H1 (cell line): ENCODE data around the gene ADGRL4. TPM values are rescaled to one million over a fixed set of nuclear protein-coding genes. Genes with fewer than 3 reads are reported as not detected.

Experiments
- CTCF ChIA-PET: fragments of 300-600 bp; sonication (Branson Sonifier 250); formaldehyde crosslinking; loops from one replicate; lab custom pipeline; 2021; ENCODE audit not compliant: partially characterized antibody; lab: Charles Lee
- POLR2A ChIA-PET: fragments of 300-600 bp; sonication (Branson Sonifier 250); formaldehyde crosslinking; loops from one replicate; lab custom pipeline; 2021; ENCODE audit warnings: inconsistent platforms; ENCODE audit not compliant: partially characterized antibody; lab: Charles Lee
- DNase-seq, 2 experiments: peaks; one replicate each; pipeline versions ENCODE4 v3.0.0 to v3.0.0-alpha.2; 2010 to 2022; ENCODE audit warnings: low spot score in 2 of 2, low read depth in 1 of 2, mixed read lengths in 1 of 2
- FAIRE-seq: peaks from 2 replicates; lab custom pipeline; 2011; peaks lifted over from hg19 to GRCh38; lab: Jason Lieb, UNC
- H2AFZ ChIP-seq: 2 replicates; pipeline ENCODE4 v1.8.1; 2012; ENCODE audit warnings: low read length, inconsistent platforms
- H2AK5ac ChIP-seq: 2 replicates; pipeline ENCODE4 v1.6.1; 2013; ENCODE audit warnings: low read depth, low read length
- H2BK120ac ChIP-seq: replicated peaks from 2 replicates; pipeline ENCODE3; 2013; ENCODE audit warnings: low read depth, low read length, inconsistent platforms
- H2BK12ac ChIP-seq: 2 replicates; pipeline ENCODE4 v1.6.1; 2013; ENCODE audit warnings: low read depth, low read length
- H2BK15ac ChIP-seq: 2 replicates; pipeline ENCODE4 v1.6.1; 2013; ENCODE audit warnings: low read length
- H2BK20ac ChIP-seq: 2 replicates; pipeline ENCODE4 v1.6.1; 2013; ENCODE audit warnings: low read length
- H2BK5ac ChIP-seq: 2 replicates; pipeline ENCODE4 v1.6.1; 2013; ENCODE audit warnings: low read depth, low read length
- H3K14ac ChIP-seq: 2 replicates; pipeline ENCODE4 v1.6.1; 2013; ENCODE audit warnings: inconsistent platforms; ENCODE audit not compliant: insufficient read length
- H3K18ac ChIP-seq: 2 replicates; pipeline ENCODE4 v1.6.1; 2013; ENCODE audit warnings: low read length; ENCODE audit errors: extremely low read depth
- H3K23ac ChIP-seq: 2 replicates; pipeline ENCODE4 v1.6.1; 2013; ENCODE audit warnings: inconsistent platforms; ENCODE audit not compliant: insufficient read length
- H3K23me2 ChIP-seq: 2 replicates; pipeline ENCODE4 v1.6.1; 2013; ENCODE audit warnings: low read depth, low read length
- H3K27ac ChIP-seq: 2 replicates; pipeline ENCODE4 v1.6.1; 2011; ENCODE audit warnings: low read depth, low read length, inconsistent platforms
- H3K27me3 ChIP-seq, 4 experiments: replicated peaks in 1 of 4; 1 replicate in 1 of 4; 2 replicates in 3 of 4; pipeline versions ENCODE4 v1.6.1 to v1.8.1; 2011 to 2013; ENCODE audit warnings: low read length in 3 of 4, mild to moderate bottlenecking in 3 of 4, inconsistent platforms in 2 of 4, mixed read lengths in 2 of 4, moderate library complexity in 1 of 4; ENCODE audit not compliant: control insufficient read depth in 3 of 4, insufficient read depth in 3 of 4; ENCODE audit errors: extremely low read depth in 1 of 4
- H3K36me3 ChIP-seq, 4 experiments: 2 replicates each; pipeline versions ENCODE4 v1.6.1 to v1.8.1; 2011 to 2013; ENCODE audit warnings: mild to moderate bottlenecking in 4 of 4, low read length in 3 of 4, moderate library complexity in 2 of 4, control low read depth in 1 of 4, inconsistent platforms in 1 of 4; ENCODE audit not compliant: insufficient read depth in 4 of 4, control insufficient read depth in 2 of 4
- H3K4ac ChIP-seq: replicated peaks from 2 replicates; pipeline ENCODE3; 2013; ENCODE audit warnings: low read length, low read depth, mixed read lengths, inconsistent platforms; ENCODE audit not compliant: insufficient read length
- H3K4me1 ChIP-seq, 4 experiments: replicated peaks in 1 of 4; 1 replicate in 1 of 4; 2 replicates in 3 of 4; pipeline versions ENCODE4 v1.6.1 to v1.8.1; 2011 to 2013; ENCODE audit warnings: low read length in 3 of 4, inconsistent platforms in 2 of 4, mixed read lengths in 1 of 4; ENCODE audit not compliant: insufficient read depth in 4 of 4, control insufficient read depth in 3 of 4
- H3K4me2 ChIP-seq, 2 experiments: 2 replicates each; pipeline versions ENCODE4 v1.6.1 to v1.8.1; 2011 to 2013; ENCODE audit warnings: low read depth in 2 of 2, low read length in 2 of 2, control low read depth in 1 of 2, inconsistent platforms in 1 of 2, mild to moderate bottlenecking in 1 of 2; ENCODE audit not compliant: insufficient read depth in 1 of 2
- H3K4me3 ChIP-seq, 4 experiments: fragments of 200-600, 300-600 bp in 1 of 4; sonication (generic), shearing (Covaris generic), sonication (Bioruptor Twin) in 1 of 4; 2 replicates each; pipeline versions ENCODE4 v1.5.1 to v1.8.1; 2011 to 2016; ENCODE audit warnings: low read length in 4 of 4, low read depth in 3 of 4, control low read depth in 2 of 4, inconsistent platforms in 2 of 4, mild to moderate bottlenecking in 2 of 4, mixed read lengths in 1 of 4, moderate library complexity in 1 of 4; ENCODE audit not compliant: insufficient read depth in 2 of 4; ENCODE audit errors: extremely low read depth in 1 of 4
- H3K56ac ChIP-seq: replicated peaks from 2 replicates; pipeline ENCODE3; 2013; ENCODE audit warnings: low read depth, mild to moderate bottlenecking, mixed read lengths, low read length, inconsistent platforms; ENCODE audit not compliant: insufficient read length
- H3K79me1 ChIP-seq: 2 replicates; pipeline ENCODE4 v1.6.1; 2013; ENCODE audit warnings: low read depth, low read length, control low read depth
- H3K79me2 ChIP-seq, 2 experiments: 2 replicates each; pipeline versions ENCODE4 v1.6.1 to v1.8.1; 2012 to 2013; ENCODE audit warnings: low read length in 2 of 2, mild to moderate bottlenecking in 2 of 2, inconsistent platforms in 1 of 2; ENCODE audit not compliant: insufficient read depth in 2 of 2, control insufficient read depth in 1 of 2
- H3K9ac ChIP-seq, 4 experiments: replicated peaks in 1 of 4; 1 replicate in 1 of 4; 2 replicates in 3 of 4; pipeline versions ENCODE4 v1.6.1 to v1.8.1; 2011 to 2013; ENCODE audit warnings: low read depth in 3 of 4, low read length in 3 of 4, control low read depth in 2 of 4, mild to moderate bottlenecking in 2 of 4, moderate library complexity in 2 of 4, inconsistent platforms in 1 of 4; ENCODE audit errors: extremely low read depth in 1 of 4
- H3K9me3 ChIP-seq, 2 experiments: 2 replicates each; pipeline versions ENCODE4 v1.6.1 to v1.8.1; 2012 to 2013; ENCODE audit warnings: mild to moderate bottlenecking in 2 of 2, moderate library complexity in 2 of 2, control low read depth in 1 of 2, inconsistent platforms in 1 of 2, low read depth in 1 of 2, low read length in 1 of 2, mixed read lengths in 1 of 2; ENCODE audit not compliant: insufficient read depth in 2 of 2
- H4K20me1 ChIP-seq, 2 experiments: replicated peaks in 1 of 2; 2 replicates each; pipeline versions ENCODE3 to v1.8.1; 2011 to 2013; ENCODE audit warnings: inconsistent platforms in 2 of 2, low read length in 2 of 2, mild to moderate bottlenecking in 1 of 2; ENCODE audit not compliant: insufficient read depth in 2 of 2, control insufficient read depth in 1 of 2
- H4K5ac ChIP-seq: 2 replicates; pipeline ENCODE4 v1.6.1; 2013; ENCODE audit warnings: low read length, low read depth, mixed read lengths, inconsistent platforms; ENCODE audit not compliant: insufficient read length
- H4K8ac ChIP-seq: 2 replicates; pipeline ENCODE4 v1.8.0; 2013; ENCODE audit warnings: mild to moderate bottlenecking, moderate library complexity, low read length, inconsistent platforms; ENCODE audit not compliant: insufficient read depth; ENCODE audit errors: extremely low read depth
- H4K91ac ChIP-seq: replicated peaks from 2 replicates; pipeline ENCODE3; 2013; ENCODE audit warnings: low read length, mixed read lengths, inconsistent platforms; ENCODE audit not compliant: insufficient read length
- MAFK ChIP-seq: IDR thresholded peaks from 2 replicates; pipeline ENCODE4 v1.6.1; 2012; ENCODE audit warnings: low read depth, mild to moderate bottlenecking, improper control_type of control experiment, low read length
- POLR2AphosphoS5 ChIP-seq: IDR thresholded peaks from 2 replicates; pipeline ENCODE4 v1.6.1; 2011; ENCODE audit warnings: low read depth, low read length
- RAD21 ChIP-seq, 2 experiments: IDR thresholded peaks in 1 of 2; conservative IDR thresholded peaks in 1 of 2; 2 replicates each; pipeline ENCODE4 v1.6.1; 2011; ENCODE audit warnings: low read depth in 2 of 2, low read length in 2 of 2, improper control_type of control experiment in 1 of 2, inconsistent platforms in 1 of 2, mild to moderate bottlenecking in 1 of 2, moderate library complexity in 1 of 2
- RNF2 ChIP-seq: fragments of 200-900, 300-1000 bp; sonication (generic); IDR thresholded peaks from 2 replicates; pipeline ENCODE4 v1.7.1; 2016; ENCODE audit warnings: borderline replicate concordance, low read depth, mild to moderate bottlenecking, antibody characterized with exemption, low read length; ENCODE audit not compliant: poor library complexity, severe bottlenecking; ENCODE audit errors: missing control alignments
- SRF ChIP-seq: IDR thresholded peaks from 2 replicates; pipeline ENCODE4 v1.6.1; 2011; ENCODE audit warnings: mild to moderate bottlenecking, low read depth, low read length, moderate library complexity
- WGBS, 2 experiments: shearing (Covaris generic) in 1 of 2; methylation state at CpG; one replicate each; pipeline versions ENCODE4 v1.1.6 to v1.1.7; 2013 to 2015; ENCODE audit warnings: low lambda C conversion rate in 2 of 2, mixed read lengths in 2 of 2, inconsistent platforms in 1 of 2, low coverage in 1 of 2, missing lambda C conversion rate in 1 of 2; ENCODE audit not compliant: insufficient replicate concordance in 2 of 2, insufficient coverage in 1 of 2, insufficient read length in 1 of 2; ENCODE audit errors: extremely low coverage in 1 of 2, missing lambda C conversion rate in 1 of 2; 5-methylcytosine and 5-hydroxymethylcytosine counted together
- polyA plus RNA-seq, 7 experiments: library from polyadenylated mRNA; depleted of rRNA in 3 of 7; stranded (reverse) in 5 of 7; unstranded in 2 of 7; fragments of >200 nt in 5 of 7; fragments of 200-250 nt in 2 of 7; gene quantifications; 1 replicate in 5 of 7; 2 replicates in 1 of 7; 4 replicates in 1 of 7; pipeline versions ENCODE4 v1.2.1 to v1.2.3, GENCODE V29; 2011 to 2013; ENCODE audit warnings: missing spikeins in 2 of 7, mixed read lengths in 2 of 7
- total RNA-seq: library from RNA; stranded (reverse); fragmentation: NEBNext Ultra II Directional; extraction: Animal tissue kit (Norgen Biotek cat#: 25700); gene quantifications from 2 replicates; pipeline ENCODE4 v1.2.1, GENCODE V29; 2021

The ADGRL4 gene
- total and polyA plus RNA-seq, 2 of the 8 experiments (the other 6 are each of a cell fraction or from before 2014, with no cell fraction given) = 0.60 to 0.97 TPM

DNA sequence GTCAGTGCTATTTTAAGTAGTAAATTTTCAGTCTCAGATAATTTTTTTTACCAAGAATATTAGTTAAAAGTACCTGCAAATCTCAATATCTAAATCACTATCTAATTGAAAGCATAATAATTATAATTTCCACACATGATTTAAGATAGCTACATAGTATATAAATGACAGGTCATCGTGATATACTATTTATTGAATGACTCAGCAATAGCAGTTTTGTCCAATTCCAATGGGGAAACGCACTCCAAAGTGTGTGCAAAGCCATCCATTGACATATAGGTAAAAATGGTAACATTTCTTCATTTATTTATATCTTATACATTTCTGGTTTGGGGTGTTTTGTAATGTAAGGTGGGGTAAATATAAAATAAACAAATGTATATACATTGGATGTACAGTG is 19.5 kb downstream of the ADGRL4 start:
- H2BK15ac ChIP-seq = no peak overlapping the region
- DNase-seq (no peak), FAIRE-seq (no peak)
- no peaks in the 10 kb centered on the region for H3K4me1 ChIP-seq
- no peak overlapping the region for H2BK5ac ChIP-seq
- no peak overlapping the region for H4K8ac ChIP-seq
- no peaks in the 10 kb centered on the region for H3K36me3 ChIP-seq
- no peak overlapping the region for H2AK5ac ChIP-seq
- TF ChIP-seq POLR2AphosphoS5 (no peak), RAD21 (IDR thresholded peaks at IDR 0.05 in 1 of 2, conservative IDR thresholded peaks at IDR 0.05 in 1 of 2; ENCODE audit: low read depth in 2 of 2, low read length in 2 of 2) (no peak), RNF2 (no peak), SRF (no peak), MAFK (no peak)
- no peaks in the 10 kb centered on the region for H3K79me2 ChIP-seq
- H2BK120ac ChIP-seq = no peak overlapping the region
- no peak overlapping the region for H2BK12ac ChIP-seq
- H3K4me2 ChIP-seq = no peak overlapping the region
- no peaks in the 10 kb centered on the region for H3K9me3 ChIP-seq
- no peak overlapping the region for H3K4ac ChIP-seq
- WGBS, 2 experiments = 87% methylated on average over 2 of the region's 2 CpGs; no CpG with 5 or more reads in 1 of the 2 experiments
- ChIA-PET CTCF (no interaction called here), POLR2A (no interaction called here)
- no peak overlapping the region for H4K91ac ChIP-seq
- no peak overlapping the region for H3K23ac ChIP-seq
- H4K5ac ChIP-seq = no peak overlapping the region
- H2AFZ ChIP-seq = no peak overlapping the region
- H3K4me3 ChIP-seq = no peak overlapping the region
- no peaks in the 10 kb centered on the region for H3K23me2 ChIP-seq
- H3K9ac ChIP-seq = no peak overlapping the region
- no peaks in the 10 kb centered on the region for H4K20me1 ChIP-seq
- H3K18ac ChIP-seq = no peak overlapping the region
- H2BK20ac ChIP-seq = no peak overlapping the region
- no peaks in the 10 kb centered on the region for H3K27me3 ChIP-seq
- no peak overlapping the region for H3K14ac ChIP-seq
- no peaks in the 10 kb centered on the region for H3K79me1 ChIP-seq
- no peak overlapping the region for H3K27ac ChIP-seq
- no peak overlapping the region for H3K56ac ChIP-seq
